H9 (cell line): ENCODE measurements around the gene CHMP6. TPM values are rescaled to one million over a fixed set of nuclear protein-coding genes. Genes with fewer than 3 reads are reported as not detected.

Experiments used
- DNase-seq: peaks from one replicate; pipeline ENCODE4 v3.0.0-alpha.2; 2017
- H2AFZ ChIP-seq: one replicate; pipeline ENCODE4 v1.6.1; 2013; ENCODE audit warnings: mild to moderate bottlenecking, low read length, control low read depth, moderate library complexity
- H2AK5ac ChIP-seq: 2 replicates; pipeline ENCODE4 v1.6.1; 2013; ENCODE audit warnings: low read length, control low read depth, mixed read lengths; ENCODE audit not compliant: insufficient read length
- H2BK120ac ChIP-seq: one replicate; pipeline ENCODE4 v1.6.1; 2013; ENCODE audit warnings: low read depth, mild to moderate bottlenecking, low read length, control low read depth, inconsistent platforms; ENCODE audit not compliant: poor library complexity, severe bottlenecking
- H2BK12ac ChIP-seq: 2 replicates; pipeline ENCODE4 v1.6.1; 2013; ENCODE audit warnings: low read length, control low read depth, mixed read lengths, low read depth; ENCODE audit not compliant: insufficient read length
- H2BK15ac ChIP-seq: 2 replicates; pipeline ENCODE4 v1.6.1; 2013; ENCODE audit warnings: low read depth, low read length, control low read depth
- H2BK20ac ChIP-seq: one replicate; pipeline ENCODE4 v1.6.1; 2013; ENCODE audit warnings: low read depth, mild to moderate bottlenecking, low read length, control low read depth, inconsistent platforms; ENCODE audit not compliant: poor library complexity, severe bottlenecking
- H2BK5ac ChIP-seq: 2 replicates; pipeline ENCODE4 v1.6.1; 2013; ENCODE audit warnings: low read length, control low read depth, mixed read lengths; ENCODE audit not compliant: insufficient read length
- H3K14ac ChIP-seq: 2 replicates; pipeline ENCODE4 v1.6.1; 2013; ENCODE audit warnings: low read length, control low read depth; ENCODE audit not compliant: insufficient read depth
- H3K18ac ChIP-seq: 2 replicates; pipeline ENCODE4 v1.6.1; 2013; ENCODE audit warnings: low read depth, mild to moderate bottlenecking, mixed read lengths, low read length, control low read depth; ENCODE audit not compliant: insufficient read length
- H3K23ac ChIP-seq: 2 replicates; pipeline ENCODE4 v1.6.1; 2013; ENCODE audit warnings: low read length, control low read depth, mixed read lengths, low read depth; ENCODE audit not compliant: insufficient read length
- H3K23me2 ChIP-seq: 2 replicates; pipeline ENCODE4 v1.6.1; 2013; ENCODE audit warnings: low read depth, mild to moderate bottlenecking, mixed read lengths, low read length, control low read depth; ENCODE audit not compliant: insufficient read length, poor library complexity, severe bottlenecking
- H3K27ac ChIP-seq: 2 replicates; pipeline ENCODE4 v1.5.1; 2013; ENCODE audit warnings: low read length, control low read depth, mixed read lengths, low read depth; ENCODE audit not compliant: insufficient read length
- H3K27me3 ChIP-seq: 2 replicates; pipeline ENCODE4 v1.6.1; 2013; ENCODE audit warnings: low read length, control low read depth, inconsistent platforms; ENCODE audit not compliant: insufficient read depth
- H3K4ac ChIP-seq: 2 replicates; pipeline ENCODE4 v1.6.1; 2013; ENCODE audit warnings: low read depth, mild to moderate bottlenecking, control low read depth, inconsistent platforms, low read length, moderate library complexity
- H3K4me1 ChIP-seq: 2 replicates; pipeline ENCODE4 v1.6.1; 2013; ENCODE audit warnings: low read length, control low read depth, inconsistent platforms; ENCODE audit not compliant: insufficient read depth
- H3K4me2 ChIP-seq: 2 replicates; pipeline ENCODE4 v1.6.1; 2013; ENCODE audit warnings: low read length, control low read depth, mixed read lengths; ENCODE audit not compliant: insufficient read length, insufficient read depth
- H3K56ac ChIP-seq: 2 replicates; pipeline ENCODE4 v1.6.1; 2013; ENCODE audit warnings: low read depth, mild to moderate bottlenecking, mixed read lengths, low read length, control low read depth; ENCODE audit not compliant: insufficient read length
- H3K79me1 ChIP-seq: 2 replicates; pipeline ENCODE4 v1.6.1; 2013; ENCODE audit warnings: low read depth, mild to moderate bottlenecking, moderate library complexity, low read length, control low read depth, inconsistent platforms; ENCODE audit not compliant: insufficient read depth, poor library complexity, severe bottlenecking
- H3K79me2 ChIP-seq: 2 replicates; pipeline ENCODE4 v1.6.1; 2013; ENCODE audit warnings: low read length, control low read depth, inconsistent platforms; ENCODE audit not compliant: insufficient read depth
- H3K9ac ChIP-seq: 2 replicates; pipeline ENCODE4 v1.6.1; 2013; ENCODE audit warnings: low read length, control low read depth, mixed read lengths; ENCODE audit not compliant: insufficient read length; ENCODE audit errors: extremely low read depth
- H3K9me3 ChIP-seq: one replicate; pipeline ENCODE4 v1.6.1; 2013; ENCODE audit warnings: low read depth, low read length, inconsistent platforms; ENCODE audit not compliant: control insufficient read depth
- H3T11ph ChIP-seq: one replicate; pipeline ENCODE4 v1.6.1; 2013; ENCODE audit warnings: mild to moderate bottlenecking, low read length, control low read depth, inconsistent platforms
- H4K20me1 ChIP-seq: one replicate; pipeline ENCODE4 v1.6.1; 2013; ENCODE audit not compliant: control insufficient read depth, insufficient read length, insufficient read depth
- H4K5ac ChIP-seq: 2 replicates; pipeline ENCODE4 v1.6.1; 2013; ENCODE audit warnings: low read depth, mild to moderate bottlenecking, mixed read lengths, low read length, control low read depth; ENCODE audit not compliant: insufficient read length
- H4K8ac ChIP-seq: replicated peaks from 2 replicates; pipeline ENCODE4 v1.6.1; 2013; ENCODE audit warnings: low read length, control low read depth, mixed read lengths, low read depth; ENCODE audit not compliant: insufficient read length
- H4K91ac ChIP-seq: 2 replicates; pipeline ENCODE4 v1.6.1; 2013; ENCODE audit warnings: low read depth, mild to moderate bottlenecking, moderate library complexity, mixed read lengths, low read length, control low read depth; ENCODE audit not compliant: insufficient read length
- H3K27ac Mint-ChIP-seq, 3 experiments: 2 replicates in 2 of 3; 3 replicates in 1 of 3; pipeline ENCODE4 v1.8.0; 2020 to 2021; ENCODE audit warnings: mixed read lengths in 3 of 3, mild to moderate bottlenecking in 1 of 3, moderate library complexity in 1 of 3
- H3K27me3 Mint-ChIP-seq: 2 replicates; pipeline ENCODE4 v1.8.0; 2021; ENCODE audit warnings: low read depth, mild to moderate bottlenecking, moderate library complexity, mixed read lengths
- H3K36me3 Mint-ChIP-seq, 3 experiments: 2 replicates in 2 of 3; 3 replicates in 1 of 3; pipeline ENCODE4 v1.8.0; 2020 to 2021; ENCODE audit warnings: low read depth in 3 of 3, mixed read lengths in 3 of 3; ENCODE audit not compliant: insufficient read depth in 1 of 3
- H3K4me1 Mint-ChIP-seq, 2 experiments: 2 replicates each; pipeline ENCODE4 v1.8.0; 2020; ENCODE audit warnings: mixed read lengths in 2 of 2
- H3K4me3 Mint-ChIP-seq, 2 experiments: 2 replicates in 1 of 2; 3 replicates in 1 of 2; pipeline ENCODE4 v1.8.0; 2020 to 2021; ENCODE audit warnings: mild to moderate bottlenecking in 2 of 2, mixed read lengths in 2 of 2, moderate library complexity in 1 of 2
- H3K9me3 Mint-ChIP-seq, 2 experiments: 2 replicates in 1 of 2; 3 replicates in 1 of 2; pipeline ENCODE4 v1.8.0; 2020; ENCODE audit warnings: mild to moderate bottlenecking in 2 of 2, mixed read lengths in 2 of 2, moderate library complexity in 1 of 2
- WGBS: extraction: QIAGEN DNeasy Blood & Tissue Kit; methylation state at CpG from one replicate; pipeline ENCODE4 v1.1.7; 2013; ENCODE audit warnings: missing lambda C conversion rate, low lambda C conversion rate, mixed read lengths; ENCODE audit not compliant: insufficient read length; ENCODE audit errors: extremely low coverage; 5-methylcytosine and 5-hydroxymethylcytosine counted together
- total RNA-seq: library from RNA; stranded (reverse); gene quantifications from 2 replicates; pipeline ENCODE4 v1.2.1, GENCODE V29; 2021
- TF ChIP-seq, protein P1 (sequence below): fragments of 200-600 bp; sonication (generic); conservative IDR thresholded peaks from 3 replicates; pipeline ENCODE4 v1.8.0; 2021; ENCODE audit warnings: antibody characterized with exemption, mild to moderate bottlenecking

CHMP6 gene
- total RNA-seq, 1 experiment from 2014 or later, result 23.4 TPM

GRCh38 chr17:80942423-80943345 lies 49.0 kb upstream of the CHMP6 start:
- peak overlapping the region in 1 of 3 experiments; percentile 57; a peak in 1 of 7 replicates for H3K27ac Mint-ChIP-seq
- H2BK20ac ChIP-seq, result no peak overlapping the region
- H4K91ac ChIP-seq, result no peak overlapping the region
- H3K9ac ChIP-seq, result no peak overlapping the region
- H3K27me3 ChIP-seq, result no peaks in the 10 kb centered on the region
- H3K56ac ChIP-seq, result no peak overlapping the region
- H2BK12ac ChIP-seq, result no peak overlapping the region
- H3K9me3 ChIP-seq, result no peaks in the 10 kb centered on the region
- H3K4me2 ChIP-seq, result no peak overlapping the region
- H3K9me3 Mint-ChIP-seq, result no peaks in the 10 kb centered on the region
- H3K23me2 ChIP-seq, result no peaks in the 10 kb centered on the region
- no peak overlapping the region for H2AK5ac ChIP-seq
- no peak overlapping the region for H4K8ac ChIP-seq
- H3K18ac ChIP-seq, result no peak overlapping the region
- H3K4ac ChIP-seq, result no peak overlapping the region
- H3T11ph ChIP-seq, result no peak overlapping the region
- H2BK15ac ChIP-seq, result no peak overlapping the region
- H3K79me1 ChIP-seq, result no peaks in the 10 kb centered on the region
- no peaks in the 10 kb centered on the region for H3K27me3 Mint-ChIP-seq
- H2BK5ac ChIP-seq, result no peak overlapping the region
- H3K27ac ChIP-seq, result no peak overlapping the region
- H3K79me2 ChIP-seq, result no peaks in the 10 kb centered on the region
- DNase-seq, result no peak
- H3K4me1 Mint-ChIP-seq, result peaks cover 0 to 11% of the 10 kb centered on the region in 2 experiments; a peak in 3 of 4 replicates
- no peak overlapping the region for H4K5ac ChIP-seq
- no peaks in the 10 kb centered on the region for H3K4me1 ChIP-seq
- TF ChIP-seq, protein P1, sequence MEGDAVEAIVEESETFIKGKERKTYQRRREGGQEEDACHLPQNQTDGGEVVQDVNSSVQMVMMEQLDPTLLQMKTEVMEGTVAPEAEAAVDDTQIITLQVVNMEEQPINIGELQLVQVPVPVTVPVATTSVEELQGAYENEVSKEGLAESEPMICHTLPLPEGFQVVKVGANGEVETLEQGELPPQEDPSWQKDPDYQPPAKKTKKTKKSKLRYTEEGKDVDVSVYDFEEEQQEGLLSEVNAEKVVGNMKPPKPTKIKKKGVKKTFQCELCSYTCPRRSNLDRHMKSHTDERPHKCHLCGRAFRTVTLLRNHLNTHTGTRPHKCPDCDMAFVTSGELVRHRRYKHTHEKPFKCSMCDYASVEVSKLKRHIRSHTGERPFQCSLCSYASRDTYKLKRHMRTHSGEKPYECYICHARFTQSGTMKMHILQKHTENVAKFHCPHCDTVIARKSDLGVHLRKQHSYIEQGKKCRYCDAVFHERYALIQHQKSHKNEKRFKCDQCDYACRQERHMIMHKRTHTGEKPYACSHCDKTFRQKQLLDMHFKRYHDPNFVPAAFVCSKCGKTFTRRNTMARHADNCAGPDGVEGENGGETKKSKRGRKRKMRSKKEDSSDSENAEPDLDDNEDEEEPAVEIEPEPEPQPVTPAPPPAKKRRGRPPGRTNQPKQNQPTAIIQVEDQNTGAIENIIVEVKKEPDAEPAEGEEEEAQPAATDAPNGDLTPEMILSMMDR, result no peak
- no peak overlapping the region for H3K14ac ChIP-seq
- no peak overlapping the region for H2AFZ ChIP-seq
- H4K20me1 ChIP-seq, result peaks cover 4% of the 10 kb centered on the region
- no peak overlapping the region for H3K23ac ChIP-seq
- no peak overlapping the region for H3K4me3 Mint-ChIP-seq
- H3K36me3 Mint-ChIP-seq, result peaks cover 14 to 19% (median 17%) of the 10 kb centered on the region in 3 experiments
- no CpG with 5 or more reads among the region's 38 CpGs for WGBS
- H2BK120ac ChIP-seq, result no peak overlapping the region
